Esophagus (tissue), 2 donors: ENCODE results near the gene SUSD5. TPM values are rescaled to one million over a fixed set of nuclear protein-coding genes. Genes with fewer than 3 reads are reported as not detected.

ENCODE experiments used
- polyA plus RNA-seq, 2 donors: library from polyadenylated mRNA; stranded (reverse); fragments of 200-250 nt; gene quantifications; one replicate each; pipeline ENCODE4 v1.2.3, GENCODE V29; 2013
- donor health status: healthy with polysubstance abuse.
- donor health status: Bipolar disorder and iron deficiency.

Gene SUSD5
- polyA plus RNA-seq, 2 donors = 0.04 to 0.16 TPM

Other genes with a start within 250 kb of the SUSD5 start
- gene GLB1, start 121.7 kb downstream of the SUSD5 start, polyA plus RNA-seq = 10 to 100 TPM in 1 of 2 donors, 1 to 10 TPM in 1; 4.2 to 10.6 TPM
- gene TMPPE, start 121.7 kb downstream of the SUSD5 start, polyA plus RNA-seq = under 1 TPM; 0.40 to 0.73 TPM
- gene CRTAP, start 104.8 kb downstream of the SUSD5 start, polyA plus RNA-seq = 10 to 100 TPM; 18.1 to 49.0 TPM
- 1 to 10 TPM in 1 of 2 donors, under 1 TPM in 1; 0.92 to 1.5 TPM for gene FBXL2, start 58.6 kb upstream of the SUSD5 start, polyA plus RNA-seq
- gene UBP1, start 221.6 kb upstream of the SUSD5 start, polyA plus RNA-seq = 10 to 100 TPM; 13.1 to 21.3 TPM